ENCODE measurements around the gene SGCD. TPM values are rescaled to one million over a fixed set of nuclear protein-coding genes. Genes with fewer than 3 reads are reported as not detected.

Gene SGCD
- total and polyA plus RNA-seq, 10 donors: 0.26 to 5.3 (median 1.3) TPM

DNA sequence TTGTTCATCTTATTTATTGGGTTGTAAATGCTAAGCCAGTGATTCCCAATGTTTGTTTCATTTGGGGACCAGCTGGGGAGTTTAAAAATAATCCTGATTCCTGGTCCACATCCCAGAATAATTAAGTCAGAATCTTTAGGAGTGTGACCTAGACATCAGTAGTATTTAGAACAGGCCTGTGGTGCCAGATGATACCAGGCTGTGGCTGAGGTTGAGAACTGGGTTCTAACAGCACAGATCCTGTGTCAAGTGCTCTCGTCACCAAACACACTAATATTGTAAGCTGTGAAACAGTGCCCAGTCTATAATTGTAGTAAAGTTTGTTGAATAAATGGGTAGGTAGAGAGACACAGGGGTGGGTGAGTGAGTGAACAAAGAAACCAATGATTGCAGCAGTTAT, 351.0 kb downstream of the SGCD start:
- no peak for DNase-seq
- TF ChIP-seq POLR2A (IDR thresholded peaks at IDR 0.05): no peak
- no peak for TF ChIP-seq CTCF (IDR thresholded peaks at IDR 0.05 in 8 of 11, conservative IDR thresholded peaks at IDR 0.05 in 3 of 11)
- no peak for TF ChIP-seq POLR2AphosphoS5 (IDR thresholded peaks at IDR 0.05)
- WGBS, 5 donors: 80 to 95% (median 86%) methylated on average over 1 of the region's 1 CpG
- no peak overlapping the region for H3K27ac ChIP-seq
- H3K27me3 ChIP-seq (replicated peaks in 1 of 7): no peaks in the 10 kb centered on the region
- intact Hi-C loops (cut with DNase I; ENCODE audit: low total_unique reads): no loop called here
- H3K4me3 ChIP-seq: no peak overlapping the region
- H3K9me3 ChIP-seq: no peaks in the 10 kb centered on the region
- H3K4me1 ChIP-seq: no peaks in the 10 kb centered on the region
- no peaks in the 10 kb centered on the region for H3K36me3 ChIP-seq

- H3K9me3 ChIP-seq: no peaks in the 10 kb centered on the region
- TF ChIP-seq POLR2AphosphoS5 (IDR thresholded peaks at IDR 0.05): no peak
- TF ChIP-seq CTCF (IDR thresholded peaks at IDR 0.05 in 8 of 11, conservative IDR thresholded peaks at IDR 0.05 in 3 of 11): no peak
- no peak for TF ChIP-seq POLR2A (IDR thresholded peaks at IDR 0.05)
- H3K27me3 ChIP-seq (replicated peaks in 1 of 7): no peaks in the 10 kb centered on the region
- no peaks in the 10 kb centered on the region for H3K36me3 ChIP-seq
- 42 to 50% (median 48%) methylated on average over 3 of the region's 3 CpGs for WGBS, 5 donors
- intact Hi-C loops (cut with DNase I; ENCODE audit: low total_unique reads): no loop called here
- no peak for DNase-seq
- H3K27ac ChIP-seq: no peak overlapping the region
- no peaks in the 10 kb centered on the region for H3K4me1 ChIP-seq
- H3K4me3 ChIP-seq: no peak overlapping the region
Measured at GRCh38 chr5:156678484-156678883, 351.5 kb downstream of the SGCD start.

DNA sequence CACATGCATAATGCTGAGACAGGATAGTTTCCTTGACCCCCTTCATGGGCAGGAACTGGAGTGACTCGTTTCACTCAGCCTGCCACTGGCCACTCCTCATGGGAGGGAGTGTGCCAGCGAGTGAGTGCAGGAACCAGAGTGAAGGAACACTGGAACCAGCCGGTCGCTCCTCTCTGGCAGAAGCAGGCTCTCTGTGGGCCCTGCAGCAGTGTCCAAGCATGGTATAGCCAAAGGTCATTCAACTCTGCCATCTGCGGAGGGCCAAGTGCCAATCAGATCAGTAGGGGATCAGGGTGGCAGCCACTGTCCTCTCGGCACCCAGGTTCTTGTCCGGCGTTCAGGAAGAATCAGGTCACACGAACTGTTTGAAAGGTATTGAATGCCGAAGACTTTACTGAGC, 353.9 kb downstream of the SGCD start:
- intact Hi-C loops (cut with DNase I; ENCODE audit: low total_unique reads): no loop called here
- H3K4me1 ChIP-seq: no peaks in the 10 kb centered on the region
- H3K36me3 ChIP-seq: no peaks in the 10 kb centered on the region
- no peak overlapping the region for H3K4me3 ChIP-seq
- TF ChIP-seq CTCF (IDR thresholded peaks at IDR 0.05 in 8 of 11, conservative IDR thresholded peaks at IDR 0.05 in 3 of 11) (no peak), POLR2A (IDR thresholded peaks at IDR 0.05) (no peak), POLR2AphosphoS5 (IDR thresholded peaks at IDR 0.05) (no peak)
- no peak overlapping the region for H3K27ac ChIP-seq
- no peaks in the 10 kb centered on the region for H3K9me3 ChIP-seq
- WGBS, 5 donors: 83 to 91% (median 87%) methylated on average over 10 of the region's 10 CpGs
- no peaks in the 10 kb centered on the region for H3K27me3 ChIP-seq (replicated peaks in 1 of 7)
- DNase-seq: peak; percentile 68

DNA sequence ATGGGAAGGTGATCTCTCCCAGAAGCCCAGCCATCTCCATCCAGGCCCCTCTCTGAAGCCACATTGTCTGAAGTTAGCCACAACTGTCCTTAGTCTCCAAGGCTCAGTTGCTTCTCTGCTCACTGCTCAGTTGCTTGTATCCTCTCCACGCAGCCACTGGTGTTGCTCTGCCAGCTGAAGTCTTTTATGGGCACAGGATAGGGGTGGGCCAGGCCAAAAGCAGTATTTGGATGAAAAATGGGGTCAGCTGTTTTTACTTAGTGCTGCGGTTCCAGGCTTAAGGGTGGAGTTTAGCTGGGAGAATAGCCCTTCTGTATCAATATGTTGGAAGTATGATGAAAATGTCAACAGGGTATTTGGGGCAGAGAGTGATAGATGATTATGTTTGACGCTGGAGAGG, 354.3 kb downstream of the SGCD start:
- Histone ChIP-seq H3K4me3 (no peak overlapping the region), H3K36me3 (no peaks in the 10 kb centered on the region), H3K27me3 (replicated peaks in 1 of 7) (no peaks in the 10 kb centered on the region), H3K4me1 (no peaks in the 10 kb centered on the region), H3K27ac (no peak overlapping the region), H3K9me3 (no peaks in the 10 kb centered on the region)
- 82 to 91% (median 88%) methylated on average over 3 of the region's 3 CpGs for WGBS, 5 donors
- intact Hi-C loops (cut with DNase I; ENCODE audit: low total_unique reads): no loop called here
- no peak for DNase-seq
- no peak for TF ChIP-seq CTCF (IDR thresholded peaks at IDR 0.05 in 8 of 11, conservative IDR thresholded peaks at IDR 0.05 in 3 of 11)
- TF ChIP-seq POLR2AphosphoS5 (IDR thresholded peaks at IDR 0.05): no peak
- no peak for TF ChIP-seq POLR2A (IDR thresholded peaks at IDR 0.05)

All from spleen (tissue), 11 donors.